Breast epithelium (tissue), 4 donors: ENCODE measurements around the gene SLC29A4. TPM values are rescaled to one million over a fixed set of nuclear protein-coding genes. Genes with fewer than 3 reads are reported as not detected.
"Not testable (repeated sequence)": the region's sequence is repeated elsewhere in the genome, so short reads cannot be mapped to it uniquely, and the experiment has no call there.

Experiments
- DNase-seq, 2 donors: peaks; one replicate each; pipeline ENCODE4 v3.0.0-alpha.2; 2019; ENCODE audit warnings: low spot score in 2 of 2
- H3K27ac ChIP-seq, 2 donors: fragments of 200-600 bp; sonication (generic) in 1 of 2; one replicate each; pipeline ENCODE4 v1.5.1; 2016 to 2019; ENCODE audit warnings: mild to moderate bottlenecking in 1 of 2
- H3K27me3 ChIP-seq, 2 donors: fragments of 200-600 bp; sonication (generic) in 1 of 2; one replicate each; pipeline versions ENCODE4 v1.5.1 to v1.6.0; 2017 to 2019; ENCODE audit warnings: control low read depth in 1 of 2, mild to moderate bottlenecking in 1 of 2
- H3K36me3 ChIP-seq: fragments of 200-600 bp; one replicate; pipeline ENCODE4 v1.5.1; 2019
- H3K4me1 ChIP-seq, 2 donors: fragments of 200-600 bp; sonication (generic); one replicate each; pipeline ENCODE4 v1.5.1; 2016 to 2019; ENCODE audit warnings: control low read depth in 1 of 2
- H3K4me3 ChIP-seq, 3 donors: fragments of 200-600 bp; sonication (generic); 1 replicate in 2 of 3; 2 replicates in 1 of 3; pipeline ENCODE4 v1.5.1; 2016 to 2019; ENCODE audit warnings: mild to moderate bottlenecking in 3 of 3, moderate library complexity in 2 of 3
- H3K9me3 ChIP-seq, 2 donors: fragments of 200-600 bp; sonication (generic) in 1 of 2; one replicate each; pipeline ENCODE4 v1.5.1; 2016 to 2019; ENCODE audit warnings: control low read depth in 1 of 2
- POLR2A ChIP-seq: fragments of 450-650 bp; IDR thresholded peaks from one replicate; pipeline ENCODE4 v1.6.1; 2016; ENCODE audit warnings: antibody characterized with exemption, mild to moderate bottlenecking, moderate library complexity
- POLR2AphosphoS5 ChIP-seq, 3 donors: sonication (generic); formaldehyde crosslinking; IDR thresholded peaks; one replicate each; pipeline ENCODE4 v1.6.1; 2017; ENCODE audit warnings: antibody characterized with exemption in 3 of 3
- intact Hi-C: fragments of 100-400 bp; cut with DNase I; formaldehyde crosslinking; loops from one replicate; pipeline ENCODE4 v1.15.1; 2023; ENCODE audit warnings: low total_unique reads
- total RNA-seq, 3 donors: library from RNA; depleted of rRNA; stranded (reverse); fragments of >200 nt; gene quantifications; one replicate each; pipeline ENCODE4 v1.1.0, GENCODE V29; 2016
- TF ChIP-seq, protein P1 (sequence below), 3 donors: fragments of 450-650 bp; IDR thresholded peaks; one replicate each; pipeline ENCODE4 v1.5.1; 2016 to 2017; ENCODE audit warnings: antibody characterized with exemption in 3 of 3, mild to moderate bottlenecking in 3 of 3, moderate library complexity in 3 of 3

The SLC29A4 gene
- total RNA-seq, 3 donors from 2014 or later, result 1.3 to 13.8 (median 2.3) TPM

DNA sequence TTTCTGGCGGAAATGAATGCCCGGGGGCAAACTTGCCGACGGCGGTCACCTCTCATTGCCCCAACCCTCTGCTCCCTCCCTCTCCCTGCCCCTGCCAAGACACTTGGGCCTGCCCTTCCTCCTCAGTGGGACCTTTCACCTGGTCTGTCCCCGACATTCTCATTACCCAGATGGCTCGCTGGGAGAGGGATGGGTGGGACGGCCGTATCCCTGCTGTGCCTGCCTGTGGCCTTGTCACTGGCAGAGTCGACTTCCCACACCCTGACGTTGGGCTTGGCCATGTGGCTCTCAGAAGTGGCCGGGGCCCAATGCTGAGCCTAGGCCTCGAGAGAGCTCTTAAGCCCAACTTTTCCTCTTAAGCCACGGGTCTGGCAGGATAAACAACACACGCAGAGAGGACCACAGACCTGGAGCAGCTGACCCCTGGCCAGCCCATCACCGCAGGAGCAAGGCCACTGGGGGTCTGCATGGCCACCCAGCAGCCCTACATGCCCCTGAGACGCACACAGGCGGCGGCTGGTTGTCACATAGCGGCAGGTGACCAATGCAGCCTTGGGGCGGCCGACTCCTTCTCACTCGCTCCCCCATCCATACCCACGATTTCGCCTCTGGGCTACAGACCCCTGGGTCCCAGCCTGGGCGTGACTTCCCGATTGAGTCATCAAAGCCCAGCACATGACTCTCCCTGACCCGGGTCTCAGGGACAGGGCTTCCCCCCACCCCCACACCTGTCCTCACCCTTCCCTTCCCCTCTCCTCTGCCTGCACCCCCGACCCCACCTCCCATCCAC is 40.1 kb downstream of the SLC29A4 start:
- intact Hi-C loops, result no loop called here
- H3K4me1 ChIP-seq, result no peaks in the 10 kb centered on the region
- TF ChIP-seq, protein P1, sequence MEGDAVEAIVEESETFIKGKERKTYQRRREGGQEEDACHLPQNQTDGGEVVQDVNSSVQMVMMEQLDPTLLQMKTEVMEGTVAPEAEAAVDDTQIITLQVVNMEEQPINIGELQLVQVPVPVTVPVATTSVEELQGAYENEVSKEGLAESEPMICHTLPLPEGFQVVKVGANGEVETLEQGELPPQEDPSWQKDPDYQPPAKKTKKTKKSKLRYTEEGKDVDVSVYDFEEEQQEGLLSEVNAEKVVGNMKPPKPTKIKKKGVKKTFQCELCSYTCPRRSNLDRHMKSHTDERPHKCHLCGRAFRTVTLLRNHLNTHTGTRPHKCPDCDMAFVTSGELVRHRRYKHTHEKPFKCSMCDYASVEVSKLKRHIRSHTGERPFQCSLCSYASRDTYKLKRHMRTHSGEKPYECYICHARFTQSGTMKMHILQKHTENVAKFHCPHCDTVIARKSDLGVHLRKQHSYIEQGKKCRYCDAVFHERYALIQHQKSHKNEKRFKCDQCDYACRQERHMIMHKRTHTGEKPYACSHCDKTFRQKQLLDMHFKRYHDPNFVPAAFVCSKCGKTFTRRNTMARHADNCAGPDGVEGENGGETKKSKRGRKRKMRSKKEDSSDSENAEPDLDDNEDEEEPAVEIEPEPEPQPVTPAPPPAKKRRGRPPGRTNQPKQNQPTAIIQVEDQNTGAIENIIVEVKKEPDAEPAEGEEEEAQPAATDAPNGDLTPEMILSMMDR (IDR thresholded peaks at IDR 0.05), result no peak
- TF ChIP-seq POLR2A, result no peak
- no peak for TF ChIP-seq POLR2AphosphoS5 (IDR thresholded peaks at IDR 0.05)
- no peaks in the 10 kb centered on the region for H3K27me3 ChIP-seq
- H3K9me3 ChIP-seq, result peaks cover 4 to 12% of the 10 kb centered on the region in 2 donors
- no peak for DNase-seq
- H3K36me3 ChIP-seq, result no peaks in the 10 kb centered on the region
- no peak overlapping the region for H3K4me3 ChIP-seq
- no peak overlapping the region for H3K27ac ChIP-seq

DNA sequence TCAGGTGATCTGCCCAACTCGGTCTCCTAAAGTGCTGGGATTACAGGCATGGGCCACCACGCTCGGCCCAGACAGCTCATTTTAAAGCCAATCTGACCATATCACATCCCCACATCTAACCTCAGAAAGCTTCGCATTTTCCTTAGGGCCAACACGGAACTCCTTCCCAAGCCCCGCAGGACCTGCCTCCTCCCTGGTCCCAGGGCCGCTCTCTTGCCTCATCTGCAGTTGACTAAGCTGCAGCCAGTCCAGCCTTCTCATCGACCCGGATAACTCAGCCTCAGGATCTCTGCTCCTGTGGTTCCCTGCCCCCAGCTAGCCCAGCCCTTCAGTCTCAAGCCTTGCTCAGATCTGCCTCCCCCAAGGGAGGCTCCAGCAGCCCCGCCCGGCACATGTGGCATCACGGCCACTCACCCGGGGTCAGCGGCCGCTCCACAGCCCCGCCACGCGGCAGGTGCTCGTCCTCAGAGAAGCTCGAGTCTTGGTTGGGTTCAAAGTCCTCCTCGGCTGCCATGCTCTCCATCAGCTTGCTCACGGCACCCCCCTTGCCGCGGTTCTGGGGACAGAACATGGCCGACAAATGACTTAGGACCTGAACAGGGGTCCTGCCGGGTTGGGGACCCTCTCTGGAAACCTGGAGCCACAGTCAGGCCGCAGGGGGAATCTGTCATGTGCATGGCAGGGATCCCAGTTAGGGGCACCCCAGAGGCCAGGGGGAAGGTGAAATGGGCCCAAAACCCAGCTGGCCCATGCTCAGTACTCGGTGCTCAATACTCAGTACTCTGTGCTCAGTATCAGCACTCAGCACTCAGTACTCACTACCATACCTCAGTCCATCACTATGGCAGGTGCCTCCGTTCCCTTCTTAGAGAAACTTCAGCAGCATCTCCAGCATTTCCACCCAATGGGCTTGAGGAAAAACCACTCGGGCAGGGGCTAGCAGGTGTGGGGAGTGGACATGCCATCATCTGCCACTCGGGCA is 41.3 kb downstream of the SLC29A4 start:
- H3K9me3 ChIP-seq, H3K4me3 ChIP-seq, H3K36me3 ChIP-seq, H3K4me1 ChIP-seq, intact Hi-C loops, H3K27ac ChIP-seq, H3K27me3 ChIP-seq, DNase-seq: not testable (repeated sequence)

DNA sequence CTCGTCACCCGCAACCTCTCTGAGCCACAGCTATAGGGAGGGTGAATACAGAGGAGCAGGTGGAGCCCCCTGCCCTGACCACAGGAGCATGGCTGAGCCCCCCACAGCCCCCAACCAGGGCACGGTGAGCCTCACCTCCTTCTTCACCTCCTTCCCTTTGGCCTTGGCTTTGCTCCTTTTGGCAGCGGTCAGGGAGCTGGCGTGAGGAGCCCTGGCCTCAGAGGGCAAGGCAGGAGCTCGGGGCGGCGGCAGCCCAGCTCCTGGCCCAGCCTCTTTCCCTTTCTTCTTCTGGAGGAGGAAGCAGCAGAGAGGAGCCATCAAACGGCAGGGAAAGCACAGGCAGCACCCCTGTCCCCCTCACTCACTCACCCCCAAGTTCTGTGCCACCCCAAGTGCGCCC is 42.2 kb downstream of the SLC29A4 start:
- intact Hi-C loops, result no loop called here
- no peak for DNase-seq
- H3K9me3 ChIP-seq, result no peaks in the 10 kb centered on the region
- no peak overlapping the region for H3K4me3 ChIP-seq
- TF ChIP-seq, protein P1 (IDR thresholded peaks at IDR 0.05), result no peak
- TF ChIP-seq POLR2A (no peak), POLR2AphosphoS5 (IDR thresholded peaks at IDR 0.05) (no peak)
- no peaks in the 10 kb centered on the region for H3K27me3 ChIP-seq
- no peaks in the 10 kb centered on the region for H3K36me3 ChIP-seq
- no peaks in the 10 kb centered on the region for H3K4me1 ChIP-seq
- H3K27ac ChIP-seq, result no peak overlapping the region

DNA sequence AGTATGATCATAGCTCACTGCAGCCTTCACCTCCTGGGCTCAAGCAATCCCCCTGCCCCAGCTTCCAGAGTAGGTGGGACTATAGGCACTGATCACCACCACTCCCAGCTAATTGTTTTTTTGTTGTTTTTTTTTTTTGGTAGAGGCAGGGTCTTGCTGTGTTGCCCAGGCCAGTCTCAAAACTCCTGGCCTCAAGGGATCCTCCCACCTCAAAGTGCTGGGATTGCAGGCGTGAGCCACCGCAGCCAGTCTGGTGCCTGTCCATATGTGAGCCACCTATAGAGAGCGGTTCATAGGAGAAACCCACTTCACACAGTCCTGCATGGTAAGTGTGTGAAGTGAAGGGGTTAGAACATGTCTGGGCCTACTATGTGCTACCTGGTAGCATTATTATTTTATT is 47.5 kb downstream of the SLC29A4 start:
- no peaks in the 10 kb centered on the region for H3K36me3 ChIP-seq

DNA sequence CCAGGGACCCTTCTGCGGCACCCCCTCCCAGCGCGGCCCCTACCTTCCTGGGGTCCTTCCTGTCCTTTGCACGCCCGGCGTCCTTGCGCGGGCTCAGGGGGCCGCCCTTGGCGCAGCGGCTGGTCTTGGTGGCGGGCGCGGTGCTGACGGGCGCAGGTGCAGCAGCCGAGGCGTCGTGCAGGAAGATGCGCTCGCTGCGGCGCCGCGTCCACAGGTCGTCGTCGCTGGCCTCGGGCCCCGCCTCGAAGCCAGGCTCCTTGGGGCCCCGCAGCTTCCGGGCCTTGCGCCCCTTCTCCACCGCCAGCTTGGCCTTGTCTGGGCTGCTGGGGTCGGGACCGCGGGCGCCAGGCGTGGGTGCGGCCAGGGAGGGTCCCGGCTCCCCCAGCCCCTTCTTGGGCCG is 49.8 kb downstream of the SLC29A4 start:
- no peak for TF ChIP-seq POLR2A
- TF ChIP-seq, protein P1 (IDR thresholded peaks at IDR 0.05), result no peak
- no peak for TF ChIP-seq POLR2AphosphoS5 (IDR thresholded peaks at IDR 0.05)
- intact Hi-C loops, result no loop called here
- no peak for DNase-seq
- H3K27me3 ChIP-seq, result no peaks in the 10 kb centered on the region
- H3K4me3 ChIP-seq, result no peak overlapping the region
- peaks cover 9 to 12% of the 10 kb centered on the region in 2 donors for H3K9me3 ChIP-seq
- H3K4me1 ChIP-seq, result no peaks in the 10 kb centered on the region
- peaks cover 9% of the 10 kb centered on the region for H3K36me3 ChIP-seq
- no peak overlapping the region for H3K27ac ChIP-seq

More for the DNA sequence above, 47.5 kb downstream of the SLC29A4 start:
- Histone ChIP-seq H3K27ac (no peak overlapping the region), H3K4me1 (no peaks in the 10 kb centered on the region), H3K27me3 (no peaks in the 10 kb centered on the region), H3K9me3 (no peaks in the 10 kb centered on the region), H3K4me3 (no peak overlapping the region)
- TF ChIP-seq POLR2AphosphoS5 (IDR thresholded peaks at IDR 0.05), result no peak
- no peak for TF ChIP-seq POLR2A
- TF ChIP-seq, protein P1 (IDR thresholded peaks at IDR 0.05), result no peak
- intact Hi-C loops, result no loop called here
- DNase-seq, result no peak
